ENCODE data around the gene PDIA5. TPM values are rescaled to one million over a fixed set of nuclear protein-coding genes. Genes with fewer than 3 reads are reported as not detected.

PDIA5 gene
- total RNA-seq, 1 donor from 2014 or later: 3.1 TPM

- no peak for DNase-seq
Measured at GRCh38 chr3:123180791-123181190, 114.0 kb downstream of the PDIA5 start.

- no peak for DNase-seq
Measured at GRCh38 chr3:123186695-123187094, 119.9 kb downstream of the PDIA5 start.

- no peak for DNase-seq
Measured at GRCh38 chr3:123188058-123188457, 121.2 kb downstream of the PDIA5 start.

- DNase-seq: no peak
Measured at GRCh38 chr3:123193448-123194101, 126.8 kb downstream of the PDIA5 start.

- no peak for DNase-seq
Measured at GRCh38 chr3:123194552-123194951, 127.7 kb downstream of the PDIA5 start.

GRCh38 chr3:123198372-123198771, 131.5 kb downstream of the PDIA5 start:
- DNase-seq: no peak

GRCh38 chr3:123201223-123201556, 134.4 kb downstream of the PDIA5 start:
- no peak for DNase-seq

GRCh38 chr3:123201557-123202427, 135.0 kb downstream of the PDIA5 start, which contains the start of gene SEC22A:
Gene SEC22A (plus strand): TSS chr3:123201943. CDS start chr3:123209218, 7,275 bp downstream.
- peak; percentile 93 for DNase-seq

- no peak for DNase-seq
Measured at GRCh38 chr3:123202451-123202850, 135.6 kb downstream of the PDIA5 start.

Other genes starting within 250 kb of the PDIA5 start
- 9.8 TPM for gene SEMA5B, start 39.3 kb upstream of the PDIA5 start, total RNA-seq
- 62.2 TPM for gene SEC22A, start 134.9 kb downstream of the PDIA5 start, total RNA-seq